Spleen (tissue), 11 donors: Measurements from ENCODE around the gene RAB28. TPM values are rescaled to one million over a fixed set of nuclear protein-coding genes. Genes with fewer than 3 reads are reported as not detected.

Source experiments
- DNase-seq: peaks from one replicate; pipeline ENCODE4 v3.0.0-alpha.2; 2020
- H3K27ac ChIP-seq, 8 donors: fragments of 200-600 bp; sonication (generic) in 7 of 8; 1 replicate in 4 of 8; 2 replicates in 4 of 8; pipeline versions ENCODE4 v1.5.0 to v1.8.0; 2016 to 2021; ENCODE audit warnings: inconsistent platforms in 4 of 8, mild to moderate bottlenecking in 4 of 8, moderate library complexity in 1 of 8
- H3K27me3 ChIP-seq, 7 donors: fragments of 200-600 bp; sonication (generic) in 6 of 7; replicated peaks in 1 of 7; 1 replicate in 4 of 7; 2 replicates in 3 of 7; pipeline versions ENCODE4 v1.5.0 to v1.8.0; 2016 to 2021; ENCODE audit warnings: inconsistent platforms in 3 of 7, mild to moderate bottlenecking in 1 of 7
- H3K36me3 ChIP-seq, 6 donors: fragments of 200-600 bp; sonication (generic) in 5 of 6; 1 replicate in 4 of 6; 2 replicates in 2 of 6; pipeline versions ENCODE4 v1.5.0 to v1.8.0; 2016 to 2021; ENCODE audit warnings: inconsistent platforms in 2 of 6
- H3K4me1 ChIP-seq, 6 donors: fragments of 200-600 bp; sonication (generic) in 5 of 6; 1 replicate in 3 of 6; 2 replicates in 3 of 6; pipeline versions ENCODE4 v1.5.0 to v1.8.0; 2016 to 2021; ENCODE audit warnings: inconsistent platforms in 3 of 6
- H3K4me3 ChIP-seq, 8 donors: fragments of 200-600 bp; sonication (generic) in 7 of 8; 1 replicate in 4 of 8; 2 replicates in 4 of 8; pipeline versions ENCODE4 v1.5.0 to v1.8.0; 2016 to 2021; ENCODE audit warnings: inconsistent platforms in 4 of 8, mild to moderate bottlenecking in 4 of 8, moderate library complexity in 2 of 8
- H3K9me3 ChIP-seq, 8 donors: fragments of 200-600 bp; sonication (generic) in 7 of 8; 1 replicate in 4 of 8; 2 replicates in 4 of 8; pipeline versions ENCODE4 v1.5.0 to v1.8.0; 2016 to 2021; ENCODE audit warnings: inconsistent platforms in 4 of 8
- POLR2A ChIP-seq, 3 donors: fragments of 450-650 bp; IDR thresholded peaks; one replicate each; pipeline ENCODE4 v1.5.1; 2017; ENCODE audit warnings: antibody characterized with exemption in 3 of 3, mild to moderate bottlenecking in 1 of 3
- POLR2AphosphoS5 ChIP-seq, 3 donors: sonication (generic); formaldehyde crosslinking; IDR thresholded peaks; one replicate each; pipeline ENCODE4 v1.5.1; 2017; ENCODE audit warnings: antibody characterized with exemption in 3 of 3
- WGBS, 5 donors: extraction: QIAGEN DNeasy Blood & Tissue Kit in 3 of 5; methylation state at CpG; one replicate each; pipeline versions ENCODE4 v1.1.5 to v1.1.7; 2013 to 2018; 5-methylcytosine and 5-hydroxymethylcytosine counted together
- intact Hi-C: fragments of 100-400 bp; cut with DNase I; formaldehyde crosslinking; loops from one replicate; pipeline ENCODE4 v1.15.0; 2023; ENCODE audit warnings: low total_unique reads
- polyA plus RNA-seq, 3 donors: library from polyadenylated mRNA; stranded (reverse); fragments of 200-250 nt; gene quantifications; one replicate each; pipeline ENCODE4 v1.2.1, GENCODE V29; 2013
- total RNA-seq, 7 donors: library from RNA; depleted of rRNA in 3 of 7; stranded (reverse); fragments of >200 nt in 3 of 7; fragmentation: NEBNext Ultra II Directional in 4 of 7; extraction: Animal tissue kit (Norgen Biotek cat#: 25700) in 4 of 7; gene quantifications; one replicate each; pipeline versions ENCODE4 v1.1.0 to v1.2.1, GENCODE V29; 2016 to 2021
- TF ChIP-seq, protein P1 (sequence below), 11 experiments: fragments of 200-600 bp in 7 of 11; fragments of 450-650 bp in 4 of 11; sonication (generic) in 4 of 11; IDR thresholded peaks in 8 of 11; conservative IDR thresholded peaks in 3 of 11; 1 replicate in 7 of 11; 2 replicates in 4 of 11; pipeline versions ENCODE4 v1.4.0 to v1.8.0; 2016 to 2021; ENCODE audit warnings: antibody characterized with exemption in 11 of 11, inconsistent platforms in 4 of 11, mild to moderate bottlenecking in 1 of 11
- donor health status: healthy with polysubstance abuse.
- donor health status: DM: no; HTN: no; CAD: no; lungs with moderate emphysema.
- donor health status: DM: no; HTN: no; CAD: no.
- donor health status: Bipolar disorder and iron deficiency.
- donor health status: healthy.
- donor health status: DM: no; HTN: no; CAD: no.
- donor health status: DM: yes; HTN: yes; CAD: no.

Gene RAB28
- total and polyA plus RNA-seq, 10 donors: 9.9 to 23.4 (median 18.3) TPM

DNA sequence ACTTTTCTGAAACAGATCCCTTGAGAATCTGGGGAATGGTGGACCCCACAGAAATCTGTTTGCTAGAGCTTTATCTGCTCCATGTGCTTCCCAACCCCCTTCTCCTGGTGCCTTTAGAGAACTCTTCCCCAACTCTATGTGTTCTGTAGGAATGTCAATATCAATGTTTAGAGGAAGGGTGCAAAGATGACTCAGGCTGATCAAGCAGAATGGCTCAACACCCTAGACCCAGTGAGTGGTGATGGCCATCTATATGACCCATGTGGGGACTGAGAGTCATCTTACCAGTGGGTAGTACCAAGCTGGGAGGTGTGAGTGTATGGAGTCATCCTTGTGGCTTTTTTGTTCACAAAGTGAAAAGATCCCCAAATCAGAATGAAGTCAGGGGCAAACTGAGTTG lies 143.5 kb downstream of the RAB28 start:
- TF ChIP-seq, protein P1, sequence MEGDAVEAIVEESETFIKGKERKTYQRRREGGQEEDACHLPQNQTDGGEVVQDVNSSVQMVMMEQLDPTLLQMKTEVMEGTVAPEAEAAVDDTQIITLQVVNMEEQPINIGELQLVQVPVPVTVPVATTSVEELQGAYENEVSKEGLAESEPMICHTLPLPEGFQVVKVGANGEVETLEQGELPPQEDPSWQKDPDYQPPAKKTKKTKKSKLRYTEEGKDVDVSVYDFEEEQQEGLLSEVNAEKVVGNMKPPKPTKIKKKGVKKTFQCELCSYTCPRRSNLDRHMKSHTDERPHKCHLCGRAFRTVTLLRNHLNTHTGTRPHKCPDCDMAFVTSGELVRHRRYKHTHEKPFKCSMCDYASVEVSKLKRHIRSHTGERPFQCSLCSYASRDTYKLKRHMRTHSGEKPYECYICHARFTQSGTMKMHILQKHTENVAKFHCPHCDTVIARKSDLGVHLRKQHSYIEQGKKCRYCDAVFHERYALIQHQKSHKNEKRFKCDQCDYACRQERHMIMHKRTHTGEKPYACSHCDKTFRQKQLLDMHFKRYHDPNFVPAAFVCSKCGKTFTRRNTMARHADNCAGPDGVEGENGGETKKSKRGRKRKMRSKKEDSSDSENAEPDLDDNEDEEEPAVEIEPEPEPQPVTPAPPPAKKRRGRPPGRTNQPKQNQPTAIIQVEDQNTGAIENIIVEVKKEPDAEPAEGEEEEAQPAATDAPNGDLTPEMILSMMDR (IDR thresholded peaks at IDR 0.05 in 8 of 11, conservative IDR thresholded peaks at IDR 0.05 in 3 of 11): no peak
- TF ChIP-seq POLR2A (IDR thresholded peaks at IDR 0.05) (no peak), POLR2AphosphoS5 (IDR thresholded peaks at IDR 0.05) (no peak)
- Histone ChIP-seq H3K4me3 (no peak overlapping the region), H3K27ac (no peak overlapping the region), H3K4me1 (no peaks in the 10 kb centered on the region), H3K36me3 (peaks cover 0 to 22% (median 2%) of the 10 kb centered on the region in 6 donors), H3K27me3 (no peaks in the 10 kb centered on the region), H3K9me3 (peaks cover 0 to 4% (median 0%) of the 10 kb centered on the region in 8 donors)
- DNase-seq: no peak
- intact Hi-C loops: no loop called here

DNA sequence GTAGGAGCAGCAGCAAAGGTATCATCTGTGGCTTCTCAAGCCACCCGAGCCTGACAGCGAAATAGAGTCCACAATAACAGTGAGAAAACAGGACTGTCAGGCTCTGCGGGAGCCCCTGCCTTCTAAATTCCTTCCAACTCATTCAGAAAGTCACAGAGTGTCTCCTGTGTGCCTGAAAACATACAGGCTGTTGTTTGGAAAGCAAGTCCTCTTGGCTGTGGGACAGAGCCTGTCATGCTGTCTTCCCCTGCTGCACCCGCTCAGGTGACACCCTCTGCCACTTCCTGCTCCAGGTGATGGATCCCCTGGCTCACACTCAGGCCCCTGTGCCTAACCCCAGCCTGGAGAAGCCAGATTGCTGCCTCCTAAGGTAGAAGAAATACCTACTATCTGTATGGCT lies 152.3 kb downstream of the RAB28 start:
- 85 to 97% (median 94%) methylated on average over 4 of the region's 4 CpGs for WGBS, 5 donors
- peaks cover 0 to 8% (median 0%) of the 10 kb centered on the region in 6 donors for H3K36me3 ChIP-seq
- TF ChIP-seq, protein P1 (IDR thresholded peaks at IDR 0.05 in 8 of 11, conservative IDR thresholded peaks at IDR 0.05 in 3 of 11): no peak
- TF ChIP-seq POLR2AphosphoS5 (IDR thresholded peaks at IDR 0.05) (no peak), POLR2A (IDR thresholded peaks at IDR 0.05) (no peak)
- H3K9me3 ChIP-seq: peaks cover 0 to 4% (median 0%) of the 10 kb centered on the region in 8 donors
- no peaks in the 10 kb centered on the region for H3K27me3 ChIP-seq
- DNase-seq: no peak
- no peak overlapping the region for H3K27ac ChIP-seq
- no peaks in the 10 kb centered on the region for H3K4me1 ChIP-seq
- intact Hi-C loops: no loop called here
- no peak overlapping the region for H3K4me3 ChIP-seq

DNA sequence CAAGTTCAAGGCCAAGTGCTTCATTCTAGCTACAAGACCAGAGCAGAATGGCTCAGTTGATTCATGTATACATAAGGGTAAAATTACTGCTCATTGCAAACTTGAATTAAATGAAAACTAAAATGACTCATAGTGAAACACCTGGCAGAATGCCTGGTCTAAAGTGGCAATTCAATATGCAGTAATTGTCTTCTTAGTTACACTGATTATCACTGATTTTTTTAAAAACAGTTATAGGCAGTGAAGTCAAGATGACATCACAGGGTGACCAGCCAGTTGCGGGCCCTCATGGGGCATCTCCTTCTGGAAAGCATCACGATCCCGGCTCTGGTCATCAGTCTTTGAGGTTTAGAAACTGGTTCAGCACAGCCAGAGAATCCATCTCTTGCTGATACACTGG lies 154.2 kb downstream of the RAB28 start:
- H3K27ac ChIP-seq: no peak overlapping the region
- no peaks in the 10 kb centered on the region for H3K9me3 ChIP-seq
- H3K27me3 ChIP-seq: no peaks in the 10 kb centered on the region
- 93 to 98% (median 98%) methylated on average over 3 of the region's 3 CpGs for WGBS, 5 donors
- no peak for DNase-seq
- no peak overlapping the region for H3K4me3 ChIP-seq
- no peaks in the 10 kb centered on the region for H3K4me1 ChIP-seq
- no peaks in the 10 kb centered on the region for H3K36me3 ChIP-seq
- TF ChIP-seq, protein P1 (IDR thresholded peaks at IDR 0.05 in 8 of 11, conservative IDR thresholded peaks at IDR 0.05 in 3 of 11): no peak
- TF ChIP-seq POLR2A (IDR thresholded peaks at IDR 0.05) (no peak), POLR2AphosphoS5 (IDR thresholded peaks at IDR 0.05) (no peak)
- intact Hi-C loops: no loop called here

DNA sequence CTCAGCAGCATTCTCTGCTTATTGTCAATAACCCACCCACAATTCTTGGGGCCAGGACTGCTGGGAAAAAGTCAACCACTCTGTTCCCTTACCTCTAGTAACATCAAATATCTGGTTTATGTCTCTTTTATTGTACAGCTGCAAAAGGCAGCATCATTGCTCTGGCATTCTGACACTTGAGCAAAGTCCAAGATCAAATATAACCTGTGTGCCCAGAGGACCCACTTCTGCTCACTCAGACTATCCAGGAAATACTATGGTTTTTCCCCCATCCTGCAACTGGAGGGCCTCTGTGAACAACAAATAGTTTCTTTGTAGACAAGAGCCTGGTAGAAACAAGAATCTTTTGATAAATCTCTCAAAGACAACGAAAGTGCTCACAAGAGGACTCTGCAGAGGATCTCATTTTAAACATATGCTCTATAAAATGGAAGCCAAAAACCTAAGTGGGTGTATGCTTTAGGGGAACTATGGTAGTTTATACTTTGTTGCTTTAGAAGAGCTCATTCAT lies 154.7 kb downstream of the RAB28 start:
- TF ChIP-seq, protein P1 (IDR thresholded peaks at IDR 0.05 in 8 of 11, conservative IDR thresholded peaks at IDR 0.05 in 3 of 11): no peak
- no peak for TF ChIP-seq POLR2A (IDR thresholded peaks at IDR 0.05)
- no peak for TF ChIP-seq POLR2AphosphoS5 (IDR thresholded peaks at IDR 0.05)
- no peak for DNase-seq
- WGBS, 5 donors: 74 to 89% (median 80%) methylated on average over 1 of the region's 1 CpG
- intact Hi-C loops: no loop called here
- Histone ChIP-seq H3K9me3 (no peaks in the 10 kb centered on the region), H3K27ac (no peak overlapping the region), H3K27me3 (no peaks in the 10 kb centered on the region), H3K4me1 (no peaks in the 10 kb centered on the region), H3K4me3 (no peak overlapping the region), H3K36me3 (no peaks in the 10 kb centered on the region)
